ENCODE data around the gene RABGAP1.
"Not testable (repeated sequence)": the region's sequence is repeated elsewhere in the genome, so short reads cannot be mapped to it uniquely, and the experiment has no call there.

RABGAP1 gene

DNA sequence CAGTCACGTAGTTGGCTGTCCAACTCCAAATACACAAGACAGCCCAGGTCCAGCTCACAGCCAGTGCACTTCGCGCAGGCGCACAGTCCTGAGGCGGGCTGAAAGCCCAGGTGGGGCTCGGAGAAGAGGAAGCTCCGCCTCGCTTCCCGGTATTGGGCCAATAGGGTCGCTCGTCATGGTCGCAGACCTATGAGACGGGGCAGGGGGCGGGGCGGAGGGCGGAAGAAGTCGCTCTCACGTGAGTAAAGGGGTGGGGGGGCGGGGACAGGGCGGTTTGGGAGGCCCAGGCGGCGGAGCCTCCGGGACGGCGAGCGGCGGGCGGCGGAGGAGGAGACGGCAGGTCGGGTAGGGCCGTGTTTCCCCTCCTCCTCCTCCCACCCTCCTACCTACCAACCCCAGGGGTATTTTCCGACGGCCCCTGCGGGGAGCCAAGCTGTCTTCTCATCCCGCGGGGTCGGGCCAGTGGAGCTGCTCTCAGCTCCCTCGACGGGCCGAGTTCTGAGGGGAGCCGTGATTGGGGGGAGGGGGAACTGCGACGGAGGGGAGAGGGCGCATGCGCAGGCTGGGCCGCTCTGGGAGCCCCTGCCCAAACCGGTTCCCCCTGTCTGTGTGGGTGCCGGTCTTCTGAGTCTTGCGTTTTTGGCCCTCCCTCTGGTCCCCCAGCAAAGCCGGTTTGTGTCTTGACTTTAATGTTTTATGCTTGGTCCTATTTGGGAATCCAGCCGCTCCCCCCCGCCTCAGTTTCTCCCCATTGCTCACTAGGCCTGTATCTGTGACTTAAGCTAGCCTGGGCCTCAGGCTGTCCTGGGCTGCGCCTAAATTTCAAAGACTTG lies at the start of gene RABGAP1:
Gene RABGAP1 (plus strand): TSS at position 272 of the 833 bp plus-strand sequence. CDS start 16,040 bp downstream, outside the sequence.
- DNase-seq (ENCODE audit: low read depth in 2 of 2) = peak; percentile 98 to 99

DNA sequence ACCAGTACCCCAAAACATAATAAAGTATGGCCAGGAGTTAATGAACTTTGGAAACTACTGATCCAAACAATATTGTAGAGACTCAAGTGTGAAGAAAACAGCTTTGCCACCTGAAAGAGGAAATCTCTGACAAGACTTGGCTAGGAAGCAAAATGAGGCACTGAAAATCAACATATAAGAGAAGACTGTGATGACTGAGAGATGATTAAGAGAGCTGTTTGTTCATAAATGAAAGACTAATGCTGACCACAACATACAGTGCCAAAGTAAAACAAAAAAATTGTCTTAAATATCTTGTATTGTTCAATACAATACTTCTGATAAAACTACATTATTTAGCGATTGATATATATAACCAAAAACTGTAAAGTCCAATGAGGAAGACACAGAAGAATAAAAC lies 42.9 kb upstream of the RABGAP1 start:
- no peak for DNase-seq (ENCODE audit: low read depth in 2 of 2)

DNA sequence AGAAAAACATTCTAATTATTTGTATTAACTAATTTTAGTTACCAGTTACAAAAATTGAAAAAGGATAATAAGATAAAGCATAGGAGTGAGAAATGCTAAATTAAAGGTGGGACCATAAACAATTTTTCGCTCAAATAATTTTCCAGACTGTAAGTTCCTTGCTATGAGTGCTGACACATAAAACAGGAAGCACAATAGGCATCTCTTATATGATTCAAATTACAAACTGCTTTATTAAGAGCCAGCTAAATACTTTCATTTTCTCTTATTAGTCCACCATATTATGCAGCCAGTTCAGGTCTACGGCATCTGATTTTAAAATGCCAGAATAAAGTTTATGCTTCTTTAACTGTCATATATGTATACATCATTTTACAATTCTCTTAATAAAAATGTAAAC lies 40.0 kb upstream of the RABGAP1 start:
- DNase-seq (ENCODE audit: low read depth in 2 of 2) = no peak

DNA sequence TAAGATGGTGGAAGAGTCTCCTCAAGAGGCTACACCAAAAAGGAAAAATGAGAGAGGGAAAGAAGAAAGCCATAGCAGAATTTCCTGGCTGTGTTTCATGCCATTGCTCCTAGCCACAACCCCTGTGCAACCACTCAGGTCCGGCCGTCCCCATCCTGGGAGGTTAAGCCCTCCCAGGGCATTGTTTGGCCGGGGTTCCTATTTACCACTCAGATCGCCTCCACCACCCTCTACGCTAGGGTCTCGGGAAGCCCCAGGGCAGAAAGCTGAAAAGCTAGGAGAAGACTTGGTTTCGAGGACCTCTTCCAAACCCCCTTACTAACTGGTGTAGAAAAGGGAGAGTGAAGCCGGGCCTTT lies 36.4 kb upstream of the RABGAP1 start:
- DNase-seq (ENCODE audit: low read depth in 2 of 2) = peak in 1 of 2 donors; percentile 4

DNA sequence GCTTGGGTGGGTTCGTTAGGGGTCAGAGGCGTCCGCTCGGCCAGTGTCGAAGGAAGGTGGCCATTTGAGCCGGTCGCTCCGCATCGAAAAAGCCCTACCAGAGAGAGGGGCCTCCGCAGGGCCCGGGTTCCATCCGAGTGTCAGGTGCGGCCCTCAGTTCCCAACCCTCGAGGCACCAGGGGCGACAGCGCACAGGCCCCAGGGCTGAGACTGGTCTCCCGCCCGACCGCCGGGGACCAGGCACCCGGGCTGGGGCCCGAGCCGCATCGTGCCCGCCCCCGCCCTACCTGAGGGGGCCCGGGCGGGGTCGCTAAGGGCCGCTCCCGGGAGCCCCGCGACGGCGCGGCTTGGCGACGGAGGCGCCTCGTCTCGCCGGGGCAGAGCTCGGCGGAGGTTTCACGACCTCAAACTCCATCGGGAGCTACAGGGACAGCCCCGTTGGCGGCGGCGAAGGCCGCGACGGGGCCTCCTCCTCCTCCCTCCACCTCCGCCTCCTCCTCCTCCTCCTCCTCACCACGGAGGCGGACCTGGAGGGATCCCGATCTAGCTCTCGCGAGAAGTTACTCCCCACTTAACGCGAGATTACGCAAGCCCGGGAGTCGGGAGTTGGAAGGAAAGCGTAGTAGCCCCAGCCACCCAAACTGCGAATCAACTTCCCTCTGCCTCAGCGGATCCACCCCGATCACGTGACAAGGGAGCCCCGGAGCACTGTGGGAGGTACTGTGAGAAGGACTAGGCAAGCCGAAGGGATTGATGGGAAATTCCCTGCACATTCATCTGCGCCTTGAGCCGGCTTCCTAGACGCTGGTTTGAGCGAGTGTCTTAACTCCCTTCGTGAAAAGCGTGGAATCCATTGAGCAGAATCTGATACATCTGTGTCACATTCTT lies 35.8 kb upstream of the RABGAP1 start, which contains the start of gene RC3H2:
Gene RC3H2 (minus strand): TSS at position 537 of the 888 bp plus-strand sequence. CDS start 7,850 bp downstream, outside the sequence.
- DNase-seq (ENCODE audit: low read depth in 2 of 2) = peak; percentile 93 to 97

DNA sequence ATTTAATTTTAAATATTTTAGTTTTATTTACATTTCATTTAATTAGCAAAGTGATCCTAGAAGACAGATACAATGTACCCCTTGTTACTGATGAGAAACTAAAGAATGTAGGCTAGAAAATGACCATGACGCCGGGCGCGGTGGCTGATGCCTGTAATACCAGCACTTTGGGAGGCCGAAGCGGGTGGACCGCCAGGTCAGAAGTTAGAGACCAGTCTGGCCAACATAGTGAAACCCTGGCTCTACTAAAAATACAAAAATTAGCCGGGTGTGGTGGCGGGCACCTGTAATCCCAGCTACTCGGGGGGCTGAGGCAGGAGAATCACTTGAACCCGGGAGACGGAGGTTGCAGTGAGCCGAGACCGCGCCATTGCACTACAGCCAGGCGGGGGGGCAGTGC lies 34.7 kb upstream of the RABGAP1 start:
- not testable (repeated sequence) for DNase-seq (ENCODE audit: low read depth in 2 of 2)

DNA sequence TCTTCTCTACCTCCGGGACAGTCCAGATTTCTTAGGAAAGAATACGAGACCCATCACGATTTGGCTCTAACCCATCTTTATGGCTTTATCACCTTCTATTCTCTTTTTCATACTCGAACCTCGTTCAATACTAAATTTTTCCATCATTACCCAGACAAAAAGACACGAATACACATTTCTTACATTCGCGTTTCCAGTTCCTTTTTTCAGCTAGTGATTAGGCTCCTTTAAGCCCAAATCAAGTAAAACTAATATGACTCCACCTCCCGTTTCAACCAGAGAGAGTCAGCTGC lies 28.2 kb upstream of the RABGAP1 start:
- no peak for DNase-seq (ENCODE audit: low read depth in 2 of 2)

DNA sequence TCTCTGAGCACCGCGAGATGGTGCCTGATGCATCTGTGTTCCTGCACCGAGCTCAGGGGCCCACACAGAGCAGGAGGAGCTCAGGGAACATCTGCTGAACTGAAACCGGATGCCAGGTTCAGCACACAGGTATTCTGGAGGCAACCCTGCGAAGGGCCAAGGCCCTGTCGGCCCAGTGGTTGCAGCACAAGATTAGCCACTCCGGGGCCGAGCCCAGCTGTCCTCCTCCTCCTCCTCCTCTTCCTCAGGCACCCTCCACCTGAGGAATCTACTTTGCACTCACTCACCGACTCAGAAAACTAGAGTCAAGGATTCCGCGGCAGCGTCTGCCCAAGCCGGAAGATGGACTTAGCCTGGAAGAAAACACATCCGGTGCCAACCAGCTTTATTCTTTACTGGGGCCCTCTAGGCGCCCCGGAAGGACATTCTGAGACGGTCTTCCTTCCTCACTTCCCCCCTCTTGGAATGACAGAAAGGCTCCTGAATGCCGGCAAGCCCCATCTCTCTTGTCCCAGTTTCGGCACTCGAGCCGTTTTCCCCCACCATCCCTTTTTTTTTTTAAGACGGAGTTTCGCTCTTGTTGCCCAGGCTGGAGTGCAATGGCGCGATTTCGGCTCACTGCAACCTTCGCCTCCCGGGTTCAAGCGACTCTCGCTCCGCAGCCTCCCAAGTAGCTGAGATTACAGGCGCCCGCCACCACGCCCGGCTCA lies 27.7 kb upstream of the RABGAP1 start, which contains the start of gene ZBTB6:
Gene ZBTB6 (minus strand): TSS at position 360 of the 710 bp plus-strand sequence. CDS start 1,251 bp downstream, outside the sequence.
- peak; percentile 62 to 68 for DNase-seq (ENCODE audit: low read depth in 2 of 2)

DNA sequence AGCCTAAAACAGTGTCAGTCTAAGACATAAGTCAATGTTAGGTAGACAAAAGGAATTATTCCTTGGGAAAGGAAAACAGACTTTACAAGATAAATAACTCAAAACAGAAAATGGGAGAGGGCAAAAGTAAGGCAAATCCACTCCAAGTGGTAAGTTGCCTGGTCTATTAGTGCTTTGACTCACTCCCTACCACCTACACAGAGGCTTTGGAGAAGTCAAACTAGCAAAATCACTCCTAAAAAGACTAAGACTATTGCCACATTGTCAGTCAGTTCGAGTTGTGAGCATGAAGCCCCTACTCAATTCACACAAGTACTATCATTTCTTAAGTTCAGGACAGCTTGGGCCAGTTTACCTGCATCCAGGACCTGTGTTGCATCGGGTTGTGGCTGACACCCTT lies 22.5 kb upstream of the RABGAP1 start:
- no peak for DNase-seq (ENCODE audit: low read depth in 2 of 2)

DNA sequence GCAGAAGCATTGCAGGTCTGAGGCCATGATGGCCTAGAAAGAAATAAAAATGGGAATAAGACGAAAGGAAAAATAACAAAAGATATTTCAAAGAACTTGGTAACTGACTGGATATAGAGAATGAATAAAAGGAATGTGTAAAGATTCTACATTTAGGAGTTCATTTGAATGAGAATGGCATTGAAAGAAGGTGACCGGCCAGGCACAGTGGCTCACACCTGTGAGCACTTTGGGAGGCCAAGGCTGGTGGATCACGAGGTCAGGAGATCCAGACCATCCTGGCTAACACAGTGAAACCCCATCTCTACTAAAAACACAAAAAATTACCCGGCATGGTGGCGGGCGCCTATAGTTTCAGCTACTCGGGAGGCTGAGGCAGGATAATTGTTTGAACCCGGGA lies 18.1 kb upstream of the RABGAP1 start:
- DNase-seq (ENCODE audit: low read depth in 2 of 2) = no peak

DNA sequence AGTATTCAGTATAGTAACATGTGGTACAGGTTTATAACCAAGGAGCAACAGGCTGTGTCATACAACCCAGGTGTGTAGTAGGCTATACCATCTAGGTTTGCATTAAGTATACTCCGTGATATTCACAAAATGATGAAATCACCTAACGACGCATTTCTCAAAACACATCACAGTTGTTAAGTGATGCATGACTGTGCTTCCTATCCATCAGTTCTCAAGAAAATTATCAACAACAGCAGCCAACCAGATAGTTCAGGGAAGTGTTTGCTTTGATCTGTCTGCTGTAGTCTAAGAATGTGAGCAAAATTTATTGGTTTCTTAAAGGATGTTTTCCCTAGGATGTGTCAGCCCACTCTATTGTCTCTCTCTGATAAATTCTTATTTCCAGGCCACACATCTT lies 16.9 kb upstream of the RABGAP1 start:
- DNase-seq (ENCODE audit: low read depth in 2 of 2) = no peak

DNA sequence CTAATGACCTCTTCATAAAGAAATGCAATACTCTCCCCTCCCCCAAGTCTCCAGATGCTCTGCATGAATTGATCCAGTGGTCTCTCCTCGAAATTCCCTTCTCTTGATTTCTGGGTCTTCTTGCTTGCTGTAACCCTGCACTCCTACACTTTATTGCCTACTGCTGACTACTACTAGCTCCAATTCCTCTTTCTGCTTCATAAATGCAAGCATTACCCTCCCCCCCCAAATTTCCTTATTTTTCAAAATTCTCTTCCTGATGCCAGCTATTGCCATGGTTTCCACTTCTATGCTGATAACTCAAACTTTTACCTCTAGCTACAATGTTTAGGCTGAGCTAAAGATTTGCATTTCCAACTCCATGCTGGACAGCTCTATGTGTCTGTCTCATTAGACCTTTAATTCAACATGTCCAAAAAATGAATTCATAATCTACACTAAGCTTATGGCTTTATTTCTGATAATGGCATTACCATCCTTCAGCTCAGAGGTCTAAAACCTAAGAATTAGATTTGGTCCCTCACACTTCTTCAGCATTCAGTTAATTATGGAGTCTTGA lies 10.9 kb upstream of the RABGAP1 start:
- DNase-seq (ENCODE audit: low read depth in 2 of 2) = no peak

DNA sequence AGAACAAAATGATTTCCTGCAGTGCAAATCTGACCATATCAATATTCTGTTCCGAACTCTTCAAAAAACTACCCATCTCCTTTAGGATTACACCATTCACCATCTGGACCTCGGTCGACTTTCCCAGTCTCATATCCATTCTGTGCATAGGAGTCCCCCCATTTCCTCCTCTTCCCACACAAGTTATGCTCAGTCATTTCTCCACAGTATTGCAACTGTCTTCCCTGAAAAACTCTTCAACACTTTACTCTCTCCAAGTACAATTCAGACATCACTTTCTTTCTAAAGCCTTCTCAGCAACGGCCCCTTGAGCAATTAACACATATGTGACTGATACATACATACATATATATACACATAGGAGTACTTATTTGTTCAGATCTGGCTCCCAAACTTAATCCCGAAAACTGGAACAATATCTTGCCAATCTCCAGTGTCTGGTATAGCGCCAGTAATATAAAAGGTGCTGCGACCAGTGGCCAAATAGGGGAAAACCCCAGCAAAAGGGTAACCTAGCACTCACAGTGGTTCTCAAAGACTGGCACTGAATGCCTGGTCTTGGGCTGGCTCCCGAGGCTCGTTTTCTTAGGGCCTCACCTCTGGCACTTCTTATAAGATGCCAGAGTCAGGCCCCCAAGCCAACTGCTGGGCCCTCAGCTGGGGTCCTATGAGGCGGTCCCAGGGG lies 10.1 kb upstream of the RABGAP1 start:
- no peak for DNase-seq (ENCODE audit: low read depth in 2 of 2)

DNA sequence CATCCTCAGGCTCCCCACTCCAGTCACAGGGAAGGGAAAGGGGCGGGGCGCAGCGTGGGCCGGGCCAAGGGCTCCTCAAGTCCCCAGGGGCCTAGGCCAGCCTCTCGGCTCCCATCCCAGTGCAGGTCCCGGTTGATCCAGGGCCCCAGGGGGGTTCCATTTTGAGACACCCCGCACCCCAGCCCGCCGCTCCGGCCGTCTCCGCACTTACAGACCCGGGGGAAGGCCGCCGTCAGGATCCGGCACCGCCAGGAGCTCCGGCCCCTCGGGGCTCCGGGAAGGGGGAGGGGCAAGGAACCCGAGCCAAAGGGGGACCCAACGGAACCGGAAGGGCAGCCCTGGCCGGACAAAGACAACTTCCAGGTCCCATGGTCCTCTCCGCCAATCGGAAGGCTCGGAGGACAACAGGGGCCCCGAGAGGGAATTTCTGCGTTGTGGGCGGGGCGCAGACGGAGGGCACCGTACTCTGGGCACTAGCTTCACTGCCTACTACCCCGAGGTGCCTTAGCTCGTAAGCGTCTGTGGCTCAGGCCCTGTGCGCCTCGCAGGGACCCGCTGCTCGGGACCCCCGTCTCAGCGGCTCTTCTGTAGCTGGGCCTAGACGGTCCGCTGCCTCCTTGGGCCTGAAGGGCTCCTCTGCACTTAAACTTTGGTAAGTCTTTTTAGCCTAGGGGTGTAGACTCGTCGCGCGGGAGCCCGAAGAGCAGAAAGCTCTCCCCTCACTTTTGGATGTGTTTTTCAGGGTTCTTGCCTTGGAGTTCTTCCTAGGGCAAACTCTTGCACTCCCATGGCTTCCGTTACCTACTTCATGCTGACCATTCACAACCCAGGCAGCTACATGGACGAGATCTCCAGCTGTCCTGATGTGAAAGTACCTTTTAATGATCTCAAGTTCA lies 9.3 kb upstream of the RABGAP1 start, which contains the start of gene ZBTB26:
Gene ZBTB26 (minus strand): TSS at position 287 of the 896 bp plus-strand sequence. CDS start 11,578 bp downstream, outside the sequence.
- peak; percentile 84 to 89 for DNase-seq (ENCODE audit: low read depth in 2 of 2)

DNA sequence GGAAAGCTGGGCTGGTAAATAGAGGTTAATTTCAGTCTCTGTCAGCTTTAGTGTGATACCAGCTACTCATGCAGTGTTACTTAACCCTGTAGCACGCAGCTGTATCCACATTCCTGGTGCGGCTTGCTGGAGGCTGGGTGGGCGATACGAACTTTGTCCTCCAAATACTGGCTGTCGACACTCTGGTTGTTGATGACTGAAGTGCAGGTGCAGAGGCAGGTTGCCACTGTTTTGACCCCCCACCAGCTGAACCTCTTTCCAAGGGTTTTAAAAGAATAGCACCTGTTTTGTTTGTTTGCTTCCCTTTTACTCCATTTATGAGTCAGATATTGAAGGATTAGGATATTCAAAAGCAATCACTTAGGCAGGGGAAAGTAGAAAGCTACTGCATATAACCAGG lies 4.4 kb upstream of the RABGAP1 start:
- no peak for DNase-seq (ENCODE audit: low read depth in 2 of 2)

DNA sequence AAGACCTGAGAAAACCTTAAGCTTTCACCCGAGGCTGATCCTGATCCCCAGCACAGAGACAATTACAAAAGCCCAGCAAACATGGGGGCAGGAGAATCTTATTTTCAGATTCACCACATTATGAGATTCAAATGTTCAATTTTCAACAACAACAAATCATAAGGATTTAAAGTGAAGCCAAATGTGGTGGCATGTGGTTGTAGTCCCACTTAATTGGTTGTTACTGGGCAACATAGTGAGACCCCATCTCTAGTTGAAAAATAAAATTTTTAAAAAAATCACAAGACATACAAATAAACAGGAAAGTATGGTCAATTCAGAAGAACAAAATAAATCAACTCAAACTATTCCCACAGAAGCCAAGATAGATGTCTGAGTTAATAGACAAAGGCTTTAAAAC lies 3.9 kb upstream of the RABGAP1 start:
- DNase-seq (ENCODE audit: low read depth in 2 of 2) = no peak

DNA sequence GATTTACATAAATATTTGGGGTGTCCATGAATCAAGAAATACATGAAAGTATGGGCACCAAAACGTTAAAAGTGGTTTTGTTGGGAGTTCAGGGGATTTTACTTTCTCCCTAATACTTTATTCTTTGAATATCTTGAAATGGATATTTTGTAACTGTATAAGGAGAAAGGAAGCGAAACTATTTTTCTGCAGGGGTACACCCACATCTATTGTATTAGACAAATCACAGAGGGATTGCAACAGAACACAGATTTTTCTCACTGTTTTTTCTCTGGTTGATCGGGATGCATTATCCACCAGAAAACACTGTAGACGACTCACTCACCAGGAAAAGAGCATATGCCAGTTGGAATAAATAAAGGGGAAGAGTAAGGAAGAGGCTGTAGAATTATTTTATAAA lies 1.2 kb upstream of the RABGAP1 start:
- DNase-seq (ENCODE audit: low read depth in 2 of 2) = no peak

DNA sequence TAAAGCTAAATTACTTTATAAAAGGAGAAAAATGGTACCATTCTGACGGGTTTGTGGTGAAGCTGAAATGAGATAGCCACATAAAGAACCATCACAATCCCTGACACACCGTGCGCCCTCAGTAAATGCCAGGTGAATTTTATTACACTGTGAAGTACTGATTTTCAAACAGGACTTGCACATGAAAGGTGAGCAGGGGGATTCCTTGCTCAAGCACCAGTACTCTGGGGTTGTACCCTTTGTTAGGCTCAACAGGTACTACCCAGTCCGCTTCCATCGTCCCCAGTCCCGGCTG lies 419 bp upstream of the RABGAP1 start:
- DNase-seq (ENCODE audit: low read depth in 2 of 2) = no peak

DNA sequence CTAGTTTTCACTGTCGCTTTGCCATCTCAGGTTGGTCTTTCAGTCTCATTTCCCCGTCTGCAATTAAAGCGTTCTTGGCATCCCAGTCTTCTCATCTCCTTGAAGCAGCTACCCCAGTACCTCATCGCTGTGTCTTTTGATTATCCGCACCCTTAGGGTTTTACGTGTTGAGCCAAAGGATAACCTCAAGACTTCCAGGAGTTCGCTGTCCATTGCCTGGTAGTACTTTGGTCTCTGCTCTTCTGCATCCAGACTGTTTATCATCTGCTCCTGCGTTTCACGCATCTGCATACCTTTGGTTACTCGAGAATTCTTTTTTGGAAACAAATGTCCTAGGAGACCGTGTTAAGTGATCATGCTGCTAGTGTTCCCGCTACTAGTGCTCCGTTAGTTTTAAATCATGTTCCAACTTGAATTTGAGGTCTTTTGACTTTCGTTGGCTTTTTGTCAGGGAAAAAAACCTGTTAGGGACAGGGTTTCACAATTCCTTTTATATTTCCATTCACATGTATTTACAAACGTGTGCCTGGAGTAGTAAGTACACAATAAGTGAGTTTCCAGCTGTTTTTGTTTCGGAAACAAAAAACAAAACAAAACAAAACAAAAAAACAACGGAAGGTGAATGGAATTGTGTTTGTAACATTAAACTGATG lies 888 bp downstream of the RABGAP1 start:
- DNase-seq (ENCODE audit: low read depth in 2 of 2) = no peak
